ENCODE measurements around the gene ISOC2. TPM values are rescaled to one million over a fixed set of nuclear protein-coding genes. Genes with fewer than 3 reads are reported as not detected.
A peak's percentile ranks its signal among the peaks of the same experiment; 100 is the strongest.

ISOC2 gene
- total and polyA plus RNA-seq, 9 of the 15 experiments (the other 6 are each of a cell fraction or from before 2014, with no cell fraction given): 1.2 to 229 (median 58.3) TPM

GRCh38 chr19:55467236-55468053 is 6.0 kb upstream of the ISOC2 start (continued):
- TF ChIP-seq NFXL1 (CRISPR knock-in tag; IDR thresholded peaks at IDR 0.05) (no peak), RFX1 (IDR thresholded peaks at IDR 0.05) (no peak), PTBP1 (IDR thresholded peaks at IDR 0.05; ENCODE audit: low read depth, low read length) (0 out of 2 replicates have a peak, but pooled peaks have one; percentile 31), BCL6 (CRISPR knock-in tag; IDR thresholded peaks at IDR 0.05) (peak; percentile 50; the same call in 1 of the 2 replicates), GATAD2A (IDR thresholded peaks at IDR 0.05) (peak; percentile 88), OTX1 (CRISPR knock-in tag; IDR thresholded peaks at IDR 0.05) (peak; percentile 68; the same call in 1 of the 2 replicates), SMARCE1 (IDR thresholded peaks at IDR 0.05) (peak; percentile 95), GTF2E2 (tag; IDR thresholded peaks at IDR 0.05) (0 out of 2 replicates have a peak, but pooled peaks have one; percentile 33), RAD51 (IDR thresholded peaks at IDR 0.05; ENCODE audit: borderline replicate concordance, low read depth) (no peak), ZNF780A (CRISPR knock-in tag; IDR thresholded peaks at IDR 0.05) (no peak), EHMT2 (IDR thresholded peaks at IDR 0.05) (peak; percentile 67), ZNF830 (CRISPR knock-in tag; IDR thresholded peaks at IDR 0.05) (no peak), TEAD4 (IDR thresholded peaks at IDR 0.05; ENCODE audit: low read length) (peak; percentile 85), TEAD4 (CRISPR knock-in tag; IDR thresholded peaks at IDR 0.05; ENCODE audit: borderline replicate concordance) (no peak), TBL1XR1 (IDR thresholded peaks at IDR 0.05; ENCODE audit: low read length in 2 of 2) (peak in 1 of 2 experiments; percentile 67; a peak in 1 of 4 replicates), MTA3 (IDR thresholded peaks at IDR 0.05; ENCODE audit: borderline replicate concordance) (peak; percentile 49; the same call in 1 of the 2 replicates), EP300 (IDR thresholded peaks at IDR 0.05; ENCODE audit: low read length) (peak; percentile 91), TRIM24 (IDR thresholded peaks at IDR 0.05) (peak; percentile 96 to 97)
- TF ChIP-seq, protein P1, sequence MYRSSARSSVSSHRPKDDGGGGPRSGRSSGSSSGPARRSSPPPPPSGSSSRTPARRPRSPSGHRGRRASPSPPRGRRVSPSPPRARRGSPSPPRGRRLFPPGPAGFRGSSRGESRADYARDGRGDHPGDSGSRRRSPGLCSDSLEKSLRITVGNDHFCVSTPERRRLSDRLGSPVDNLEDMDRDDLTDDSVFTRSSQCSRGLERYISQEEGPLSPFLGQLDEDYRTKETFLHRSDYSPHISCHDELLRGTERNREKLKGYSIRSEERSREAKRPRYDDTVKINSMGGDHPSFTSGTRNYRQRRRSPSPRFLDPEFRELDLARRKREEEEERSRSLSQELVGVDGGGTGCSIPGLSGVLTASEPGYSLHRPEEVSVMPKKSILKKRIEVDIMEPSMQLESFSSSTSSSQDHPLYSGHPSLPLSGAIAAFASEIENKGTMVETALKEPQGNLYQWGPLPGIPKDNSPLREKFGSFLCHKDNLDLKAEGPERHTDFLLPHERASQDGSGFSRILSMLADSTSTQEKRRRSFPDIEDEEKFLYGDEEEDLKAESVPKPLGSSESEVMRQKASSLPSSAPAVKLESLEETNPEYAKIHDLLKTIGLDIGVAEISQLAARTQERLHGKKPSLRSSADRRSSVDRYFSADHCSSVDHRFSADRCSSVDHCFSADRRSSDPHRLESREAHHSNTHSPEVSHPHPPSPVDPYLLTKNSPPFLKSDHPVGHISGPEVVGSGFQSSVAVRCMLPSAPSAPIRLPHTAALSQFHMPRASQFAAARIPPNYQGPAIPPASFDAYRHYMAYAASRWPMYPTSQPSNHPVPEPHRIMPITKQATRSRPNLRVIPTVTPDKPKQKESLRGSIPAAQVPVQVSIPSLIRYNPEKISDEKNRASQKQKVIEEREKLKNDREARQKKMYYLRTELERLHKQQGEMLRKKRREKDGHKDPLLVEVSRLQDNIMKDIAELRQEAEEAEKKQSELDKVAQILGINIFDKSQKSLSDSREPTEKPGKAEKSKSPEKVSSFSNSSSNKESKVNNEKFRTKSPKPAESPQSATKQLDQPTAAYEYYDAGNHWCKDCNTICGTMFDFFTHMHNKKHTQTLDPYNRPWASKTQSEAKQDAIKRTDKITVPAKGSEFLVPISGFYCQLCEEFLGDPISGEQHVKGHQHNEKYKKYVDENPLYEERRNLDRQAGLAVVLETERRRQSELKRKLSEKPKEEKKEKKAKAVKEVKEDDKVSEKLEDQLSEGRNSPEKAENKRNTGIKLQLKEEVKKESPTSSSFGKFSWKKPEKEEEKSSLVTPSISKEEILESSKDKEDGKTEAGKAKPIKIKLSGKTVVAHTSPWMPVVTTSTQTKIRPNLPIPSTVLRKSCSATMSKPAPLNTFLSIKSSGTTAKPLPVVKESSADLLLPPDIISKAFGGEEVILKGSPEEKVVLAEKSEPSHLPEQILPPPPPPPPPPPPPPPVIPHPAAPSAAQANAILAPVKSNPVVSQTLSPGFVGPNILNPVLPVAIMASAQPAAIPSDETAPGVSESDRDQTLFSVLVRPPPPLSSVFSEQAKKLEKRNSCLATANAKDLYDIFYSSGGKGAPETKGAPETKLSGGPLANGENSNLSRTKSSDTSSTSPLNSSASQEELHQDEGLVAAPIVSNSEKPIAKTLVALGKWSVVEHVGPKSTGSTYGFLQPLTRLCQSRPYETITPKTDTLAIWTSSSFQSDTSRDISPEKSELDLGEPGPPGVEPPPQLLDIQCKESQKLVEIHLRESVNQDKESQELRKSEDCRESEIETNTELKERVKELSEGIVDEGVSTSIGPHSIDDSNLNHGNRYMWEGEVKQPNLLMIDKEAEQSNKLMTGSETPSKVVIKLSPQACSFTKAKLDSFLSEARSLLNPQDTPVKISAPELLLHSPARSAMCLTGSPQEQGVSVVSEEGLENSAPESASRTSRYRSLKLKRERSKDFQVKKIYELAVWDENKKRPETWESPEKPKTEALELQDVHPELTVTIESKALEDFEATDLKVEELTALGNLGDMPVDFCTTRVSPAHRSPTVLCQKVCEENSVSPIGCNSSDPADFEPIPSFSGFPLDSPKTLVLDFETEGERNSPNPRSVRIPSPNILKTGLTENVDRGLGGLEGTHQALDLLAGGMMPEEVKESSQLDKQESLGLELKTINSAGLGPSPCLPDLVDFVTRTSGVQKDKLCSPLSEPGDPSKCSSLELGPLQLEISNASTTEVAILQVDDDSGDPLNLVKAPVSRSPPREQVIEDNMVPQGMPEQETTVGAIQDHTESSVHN (IDR thresholded peaks at IDR 0.05; ENCODE audit: borderline replicate concordance in 1 of 2, low read depth in 1 of 2): 0 out of 4 replicates have a peak, but pooled peaks of 1 of the 2 experiments have one; percentile 47
- TF ChIP-seq, protein P2, sequence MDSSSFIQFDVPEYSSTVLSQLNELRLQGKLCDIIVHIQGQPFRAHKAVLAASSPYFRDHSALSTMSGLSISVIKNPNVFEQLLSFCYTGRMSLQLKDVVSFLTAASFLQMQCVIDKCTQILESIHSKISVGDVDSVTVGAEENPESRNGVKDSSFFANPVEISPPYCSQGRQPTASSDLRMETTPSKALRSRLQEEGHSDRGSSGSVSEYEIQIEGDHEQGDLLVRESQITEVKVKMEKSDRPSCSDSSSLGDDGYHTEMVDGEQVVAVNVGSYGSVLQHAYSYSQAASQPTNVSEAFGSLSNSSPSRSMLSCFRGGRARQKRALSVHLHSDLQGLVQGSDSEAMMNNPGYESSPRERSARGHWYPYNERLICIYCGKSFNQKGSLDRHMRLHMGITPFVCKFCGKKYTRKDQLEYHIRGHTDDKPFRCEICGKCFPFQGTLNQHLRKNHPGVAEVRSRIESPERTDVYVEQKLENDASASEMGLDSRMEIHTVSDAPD (CRISPR knock-in tag; IDR thresholded peaks at IDR 0.05): no peak
